Adrenal gland (tissue), 5 donors: Measurements from ENCODE around the gene LPO.

ENCODE experiments used
- POLR2A ChIP-seq, 2 donors: fragments of 450-650 bp; IDR thresholded peaks; one replicate each; pipeline ENCODE4 v1.6.1; 2017; ENCODE audit warnings: antibody characterized with exemption in 2 of 2, mild to moderate bottlenecking in 2 of 2, moderate library complexity in 1 of 2
- TF ChIP-seq, protein P1 (sequence below), 6 experiments: fragments of 450-650 bp in 4 of 6; fragments of 200-600 bp in 2 of 6; sonication (generic) in 1 of 6; IDR thresholded peaks; 1 replicate in 5 of 6; 2 replicates in 1 of 6; pipeline versions ENCODE4 v1.5.1 to v1.8.0; 2016 to 2021; ENCODE audit warnings: antibody characterized with exemption in 6 of 6, mild to moderate bottlenecking in 2 of 6, moderate library complexity in 1 of 6
- donor health status: DM: no; HTN: no; CAD: no.

DNA sequence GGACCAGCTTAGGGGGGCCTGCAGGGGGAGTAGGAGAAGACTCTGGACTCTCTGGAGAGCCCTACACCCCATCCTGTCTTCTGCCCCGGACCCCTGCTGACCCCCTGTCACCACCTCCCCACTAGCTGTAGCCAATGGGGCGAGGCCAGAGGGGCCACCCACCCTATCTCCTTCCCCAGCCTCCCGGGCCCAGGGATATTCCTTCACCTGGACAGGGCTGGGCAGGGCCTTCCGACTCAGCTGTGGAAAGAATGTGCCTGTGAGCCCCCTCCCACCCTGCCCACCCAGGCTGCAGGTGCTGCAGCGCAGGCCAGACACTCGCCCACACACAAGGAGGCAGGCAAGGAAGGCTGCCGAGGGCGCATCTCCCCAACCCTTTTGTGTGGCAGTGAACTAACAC, 67.2 kb downstream of the LPO start:
- TF ChIP-seq, protein P1, sequence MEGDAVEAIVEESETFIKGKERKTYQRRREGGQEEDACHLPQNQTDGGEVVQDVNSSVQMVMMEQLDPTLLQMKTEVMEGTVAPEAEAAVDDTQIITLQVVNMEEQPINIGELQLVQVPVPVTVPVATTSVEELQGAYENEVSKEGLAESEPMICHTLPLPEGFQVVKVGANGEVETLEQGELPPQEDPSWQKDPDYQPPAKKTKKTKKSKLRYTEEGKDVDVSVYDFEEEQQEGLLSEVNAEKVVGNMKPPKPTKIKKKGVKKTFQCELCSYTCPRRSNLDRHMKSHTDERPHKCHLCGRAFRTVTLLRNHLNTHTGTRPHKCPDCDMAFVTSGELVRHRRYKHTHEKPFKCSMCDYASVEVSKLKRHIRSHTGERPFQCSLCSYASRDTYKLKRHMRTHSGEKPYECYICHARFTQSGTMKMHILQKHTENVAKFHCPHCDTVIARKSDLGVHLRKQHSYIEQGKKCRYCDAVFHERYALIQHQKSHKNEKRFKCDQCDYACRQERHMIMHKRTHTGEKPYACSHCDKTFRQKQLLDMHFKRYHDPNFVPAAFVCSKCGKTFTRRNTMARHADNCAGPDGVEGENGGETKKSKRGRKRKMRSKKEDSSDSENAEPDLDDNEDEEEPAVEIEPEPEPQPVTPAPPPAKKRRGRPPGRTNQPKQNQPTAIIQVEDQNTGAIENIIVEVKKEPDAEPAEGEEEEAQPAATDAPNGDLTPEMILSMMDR (IDR thresholded peaks at IDR 0.05), result no peak
- TF ChIP-seq POLR2A (IDR thresholded peaks at IDR 0.05), result no peak
